ENCODE results near the gene TMEM74B.
"Not testable (repeated sequence)": the region's sequence is repeated elsewhere in the genome, so short reads cannot be mapped to it uniquely, and the experiment has no call there.

TMEM74B gene

GRCh38 chr20:1184638-1185315, at the start of gene TMEM74B:
TMEM74B (minus strand) TSS chr20:1184981; CDS start chr20:1183801, 1,180 bp downstream.
- no peak for TF ChIP-seq POLR2A (IDR thresholded peaks at IDR 0.05; ENCODE audit: low read length)
- TF ChIP-seq GATA1 (IDR thresholded peaks at IDR 0.05; ENCODE audit: low read depth, low read length): no peak
- peak; percentile 42 to 49 for DNase-seq

GRCh38 chr20:1232286-1233111, 47.7 kb upstream of the TMEM74B start:
- no peak for DNase-seq

GRCh38 chr20:1229541-1229940, 44.8 kb upstream of the TMEM74B start:
- TF ChIP-seq POLR2A (IDR thresholded peaks at IDR 0.05; ENCODE audit: low read length) (no peak), GATA1 (IDR thresholded peaks at IDR 0.05; ENCODE audit: low read depth, low read length) (no peak)
- no peak for DNase-seq

More at GRCh38 chr20:1232286-1233111, 47.7 kb upstream of the TMEM74B start:
- TF ChIP-seq POLR2A (IDR thresholded peaks at IDR 0.05; ENCODE audit: low read length): no peak
- TF ChIP-seq GATA1 (IDR thresholded peaks at IDR 0.05; ENCODE audit: low read depth, low read length): no peak

GRCh38 chr20:1225783-1226654, 41.2 kb upstream of the TMEM74B start, which contains the start of gene RAD21L1:
RAD21L1 (plus strand) TSS chr20:1226044; CDS start chr20:1228454, 2,410 bp downstream.
- TF ChIP-seq POLR2A (IDR thresholded peaks at IDR 0.05; ENCODE audit: low read length): no peak
- no peak for TF ChIP-seq GATA1 (IDR thresholded peaks at IDR 0.05; ENCODE audit: low read depth, low read length)
- DNase-seq: peak; percentile 86 to 93

GRCh38 chr20:1225263-1225782, 40.5 kb upstream of the TMEM74B start:
- TF ChIP-seq GATA1 (IDR thresholded peaks at IDR 0.05; ENCODE audit: low read depth, low read length): no peak
- no peak for TF ChIP-seq POLR2A (IDR thresholded peaks at IDR 0.05; ENCODE audit: low read length)
- DNase-seq: no peak

- TF ChIP-seq POLR2A (IDR thresholded peaks at IDR 0.05; ENCODE audit: low read length) (no peak), GATA1 (IDR thresholded peaks at IDR 0.05; ENCODE audit: low read depth, low read length) (no peak)
- DNase-seq: no peak
Observed at GRCh38 chr20:1224205-1224890, 39.6 kb upstream of the TMEM74B start.

GRCh38 chr20:1222750-1223149, 38.0 kb upstream of the TMEM74B start:
- not testable (repeated sequence) for DNase-seq

- not testable (repeated sequence) for DNase-seq
Observed at GRCh38 chr20:1216527-1217427, 32.0 kb upstream of the TMEM74B start.

- no peak for TF ChIP-seq GATA1 (IDR thresholded peaks at IDR 0.05; ENCODE audit: low read depth, low read length)
- no peak for TF ChIP-seq POLR2A (IDR thresholded peaks at IDR 0.05; ENCODE audit: low read length)
- DNase-seq: peak; percentile 63 to 71
Observed at GRCh38 chr20:1215386-1216170, 30.8 kb upstream of the TMEM74B start.

GRCh38 chr20:1214838-1215261, 30.1 kb upstream of the TMEM74B start:
- no peak for TF ChIP-seq POLR2A (IDR thresholded peaks at IDR 0.05; ENCODE audit: low read length)
- TF ChIP-seq GATA1 (IDR thresholded peaks at IDR 0.05; ENCODE audit: low read depth, low read length): no peak
- peak in 1 of 2 experiments; percentile 41 for DNase-seq

GRCh38 chr20:1212607-1213396, 28.0 kb upstream of the TMEM74B start:
- TF ChIP-seq GATA1 (IDR thresholded peaks at IDR 0.05; ENCODE audit: low read depth, low read length) (no peak), POLR2A (IDR thresholded peaks at IDR 0.05; ENCODE audit: low read length) (no peak)
- peak; percentile 86 to 91 for DNase-seq

Measured in erythroblast (primary cell).